GM19023 (cell line): Measurements from ENCODE around the gene ABCA7.
"Not testable (repeated sequence)": the region's sequence is repeated elsewhere in the genome, so short reads cannot be mapped to it uniquely, and the experiment has no call there.

ENCODE experiments used
- ATAC-seq: cut with Tn5 transposase; IDR thresholded peaks from one replicate; pipeline ENCODE4 v1.9.1; 2021; ENCODE audit warnings: mild to moderate bottlenecking, moderate library complexity; ENCODE audit not compliant: unreplicated experiment

ABCA7 gene

DNA sequence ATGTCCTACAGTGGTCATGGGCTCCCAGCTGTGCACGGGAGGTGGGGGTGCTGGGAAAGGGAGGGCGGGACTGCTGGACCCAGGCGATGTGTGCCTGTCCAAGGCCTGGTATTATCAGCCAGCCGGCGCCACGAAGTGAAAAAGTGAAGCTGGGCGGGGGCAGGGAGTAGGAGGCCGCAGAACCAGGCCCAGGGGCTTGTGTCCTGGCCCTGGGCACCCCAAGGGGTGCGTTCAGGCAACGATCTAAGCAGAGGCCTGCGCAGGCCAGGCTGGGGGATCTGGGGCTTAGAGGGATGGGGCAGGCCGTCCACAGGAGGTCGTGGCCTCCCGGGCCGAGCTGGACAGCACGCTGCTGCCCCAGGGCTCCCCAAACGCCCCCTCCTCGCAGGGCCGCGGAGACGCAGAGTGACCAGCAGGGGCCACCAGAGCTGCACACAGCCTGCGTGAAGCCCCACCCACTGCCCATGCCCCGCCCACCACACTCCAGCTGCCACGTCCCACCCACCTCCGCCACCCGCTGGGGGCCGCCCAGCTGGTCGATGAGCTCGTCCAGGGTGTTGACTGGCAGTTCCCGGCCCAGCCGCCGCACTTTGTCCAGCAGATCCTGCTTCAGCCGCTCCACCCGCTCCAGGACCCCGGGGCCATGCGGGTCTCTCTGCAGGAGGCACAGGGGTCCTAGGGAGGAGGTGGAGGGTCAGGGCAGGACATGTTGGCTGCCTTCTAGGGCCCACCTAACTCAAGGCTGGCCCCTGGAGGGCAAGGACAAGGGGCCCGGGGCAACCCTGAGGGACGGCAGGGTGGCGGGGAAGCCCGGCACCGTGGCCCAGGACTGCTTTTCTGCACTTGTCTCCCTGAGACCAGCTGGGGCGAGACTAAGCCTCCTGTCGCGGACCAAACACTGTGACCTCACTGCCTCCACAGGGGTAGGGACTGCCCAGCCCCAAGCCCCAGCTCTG lies 73.4 kb downstream of the ABCA7 start:
- peak; percentile 48 for ATAC-seq

DNA sequence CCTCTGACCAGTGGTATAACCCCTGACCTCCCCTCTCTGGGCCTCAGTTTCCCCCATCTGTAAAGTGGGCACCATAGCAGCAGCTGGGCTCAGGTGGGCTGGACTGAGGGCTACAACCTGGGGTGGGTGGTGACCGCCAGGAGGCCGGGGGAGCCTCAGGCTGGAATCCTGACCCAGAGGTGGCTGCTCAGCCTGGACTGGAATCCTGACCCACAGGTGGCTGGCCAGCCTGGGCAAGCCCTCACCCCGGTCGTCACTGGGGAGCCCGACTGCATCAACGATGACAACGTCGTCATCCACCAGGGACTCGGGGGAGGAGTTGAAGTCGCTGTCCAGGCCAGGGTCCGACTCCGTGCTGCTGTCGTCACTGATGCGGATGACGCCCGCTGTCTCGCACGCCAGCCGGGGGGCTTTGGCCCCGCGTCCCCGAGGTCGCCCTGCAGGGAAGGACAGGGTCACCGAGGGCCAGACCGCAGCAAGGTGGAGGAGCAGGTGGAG lies 74.1 kb downstream of the ABCA7 start:
- ATAC-seq = no peak

DNA sequence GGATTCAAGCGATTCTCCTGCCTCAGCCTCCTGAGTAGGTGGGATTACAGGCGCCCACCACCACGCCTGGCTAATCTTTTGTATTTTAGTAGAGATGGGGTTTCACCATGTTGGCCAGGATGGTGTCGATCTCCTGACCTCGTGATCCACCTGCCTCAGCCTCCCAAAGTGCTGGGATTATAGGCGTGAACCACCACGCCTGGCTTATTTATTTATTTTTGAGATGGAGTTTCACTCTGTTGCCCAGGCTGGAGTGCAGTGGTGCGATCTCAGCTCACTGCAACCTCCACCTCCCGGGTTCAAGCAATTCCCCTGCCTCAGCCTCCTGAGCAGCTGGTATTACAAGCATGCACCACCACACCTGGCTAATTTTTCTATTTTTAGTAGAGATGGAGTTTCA lies 74.8 kb downstream of the ABCA7 start:
- ATAC-seq = not testable (repeated sequence)
